GM21360 (cell line): ENCODE data around the gene HOXD4.

Experiments used
- ATAC-seq: cut with Tn5 transposase; IDR thresholded peaks from one replicate; pipeline ENCODE4 v1.9.1; 2021; ENCODE audit warnings: mild to moderate bottlenecking, moderate library complexity; ENCODE audit not compliant: unreplicated experiment

Gene HOXD4

GRCh38 chr2:176151442-176152287 lies at the start of gene HOXD4:
HOXD4 (plus strand) TSS chr2:176151550; CDS start chr2:176151634, 84 bp downstream.
- no peak for ATAC-seq

- no peak for ATAC-seq
These were observed 49.5 kb upstream of the HOXD4 start for GRCh38 chr2:176101842-176102241.

- ATAC-seq: no peak
These were observed 49.0 kb upstream of the HOXD4 start for GRCh38 chr2:176102309-176102866.

GRCh38 chr2:176103194-176103593 lies 48.2 kb upstream of the HOXD4 start:
- no peak for ATAC-seq

GRCh38 chr2:176103742-176104315 lies 47.5 kb upstream of the HOXD4 start:
- no peak for ATAC-seq

- no peak for ATAC-seq
These were observed 46.9 kb upstream of the HOXD4 start for GRCh38 chr2:176104316-176105077.

- no peak for ATAC-seq
These were observed 46.1 kb upstream of the HOXD4 start for GRCh38 chr2:176105078-176105729.

- no peak for ATAC-seq
These were observed 45.4 kb upstream of the HOXD4 start for GRCh38 chr2:176105730-176106580.

- no peak for ATAC-seq
These were observed 44.5 kb upstream of the HOXD4 start, which contains the start of gene HOXD11 for GRCh38 chr2:176106581-176107539. HOXD11 (plus strand) TSS chr2:176107280; CDS start chr2:176107356, 76 bp downstream.

- ATAC-seq: no peak
These were observed 43.6 kb upstream of the HOXD4 start for GRCh38 chr2:176107731-176108181.

GRCh38 chr2:176109192-176109901 lies 42.0 kb upstream of the HOXD4 start:
- no peak for ATAC-seq

GRCh38 chr2:176109946-176110345 lies 41.4 kb upstream of the HOXD4 start:
- ATAC-seq: no peak

- no peak for ATAC-seq
These were observed 40.7 kb upstream of the HOXD4 start for GRCh38 chr2:176110415-176111308.

GRCh38 chr2:176111309-176111663 lies 40.1 kb upstream of the HOXD4 start:
- ATAC-seq: no peak

- ATAC-seq: no peak
These were observed 39.4 kb upstream of the HOXD4 start for GRCh38 chr2:176111846-176112374.

GRCh38 chr2:176112375-176113302 lies 38.7 kb upstream of the HOXD4 start:
- ATAC-seq: no peak
